ENCODE measurements around the gene ZNF543. TPM values are rescaled to one million over a fixed set of nuclear protein-coding genes. Genes with fewer than 3 reads are reported as not detected.

Gene ZNF543
- total RNA-seq, 1 donor from 2014 or later = 8.3 TPM

DNA sequence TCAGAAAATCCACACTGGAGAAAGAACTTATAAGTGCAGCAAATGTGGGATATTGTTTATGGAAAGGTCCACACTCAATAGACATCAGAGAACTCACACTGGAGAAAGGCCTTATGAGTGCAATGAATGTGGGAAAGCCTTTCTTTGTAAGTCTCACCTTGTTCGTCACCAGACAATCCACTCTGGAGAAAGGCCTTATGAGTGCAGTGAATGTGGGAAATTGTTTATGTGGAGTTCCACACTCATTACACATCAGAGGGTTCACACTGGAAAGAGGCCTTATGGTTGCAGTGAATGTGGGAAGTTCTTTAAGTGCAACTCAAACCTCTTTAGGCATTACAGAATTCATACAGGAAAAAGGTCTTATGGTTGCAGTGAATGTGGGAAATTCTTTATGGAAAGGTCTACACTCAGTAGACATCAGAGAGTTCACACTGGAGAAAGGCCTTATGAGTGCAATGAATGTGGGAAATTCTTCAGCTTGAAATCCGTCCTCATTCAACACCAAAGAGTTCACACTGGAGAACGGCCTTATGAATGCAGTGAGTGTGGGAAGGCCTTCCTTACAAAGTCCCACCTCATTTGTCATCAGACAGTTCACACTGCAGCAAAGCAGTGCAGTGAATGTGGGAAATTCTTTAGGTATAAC lies 57.4 kb downstream of the ZNF543 start:
- no peak for DNase-seq (ENCODE audit: extremely low read depth, low read depth, low spot score)

Other genes with a start within 250 kb of the ZNF543 start
- gene USP29, start 200.5 kb upstream of the ZNF543 start, total RNA-seq = not detected in 2 replicates
- not detected in 2 replicates for gene ZIM3, start 175.3 kb upstream of the ZNF543 start, total RNA-seq
- gene DUXA, start 153.0 kb upstream of the ZNF543 start, total RNA-seq = not detected in 2 replicates
- 19.7 and 31.3 TPM in 2 replicates for gene ZNF264, start 129.0 kb upstream of the ZNF543 start, total RNA-seq
- gene AURKC, start 89.4 kb upstream of the ZNF543 start, total RNA-seq = 0.58 TPM in 1 of 2 replicates, not detected in the other
- 8.6 and 15.3 TPM in 2 replicates for gene ZNF805, start 79.8 kb upstream of the ZNF543 start, total RNA-seq
- 37.5 and 57.5 TPM in 2 replicates for gene ZNF460, start 40.0 kb upstream of the ZNF543 start, total RNA-seq
- gene ZNF304, start 30.8 kb downstream of the ZNF543 start, total RNA-seq = 6.3 and 7.2 TPM in 2 replicates
- gene TRAPPC2B, start 43.1 kb downstream of the ZNF543 start, total RNA-seq = 23.5 and 24.6 TPM in 2 replicates
- gene ZNF547, start 43.1 kb downstream of the ZNF543 start, total RNA-seq = 2.3 and 6.1 TPM in 2 replicates
- gene ZNF548, start 69.4 kb downstream of the ZNF543 start, total RNA-seq = 9.9 and 13.8 TPM in 2 replicates
- gene ZNF17, start 90.7 kb downstream of the ZNF543 start, total RNA-seq = 3.0 and 5.1 TPM in 2 replicates
- gene ZNF749, start 114.9 kb downstream of the ZNF543 start, total RNA-seq = 7.5 and 8.0 TPM in 2 replicates
- gene VN1R1, start 136.7 kb downstream of the ZNF543 start, total RNA-seq = 0.39 and 0.76 TPM in 2 replicates
- 11.3 and 13.4 TPM in 2 replicates for gene ZNF772, start 157.1 kb downstream of the ZNF543 start, total RNA-seq
- gene ZNF419, start 167.3 kb downstream of the ZNF543 start, total RNA-seq = 4.1 and 7.9 TPM in 2 replicates
- gene ZNF773, start 179.5 kb downstream of the ZNF543 start, total RNA-seq = 6.0 and 9.1 TPM in 2 replicates
- 3.2 and 4.5 TPM in 2 replicates for gene ZNF549, start 206.9 kb downstream of the ZNF543 start, total RNA-seq
- gene ZNF550, start 239.4 kb downstream of the ZNF543 start, total RNA-seq = 5.1 and 8.6 TPM in 2 replicates

Measured in glomerular endothelial cell (primary cell).